H1 (cell line): ENCODE measurements around the gene DIABLO. TPM values are rescaled to one million over a fixed set of nuclear protein-coding genes. Genes with fewer than 3 reads are reported as not detected.

Experiments
- CHD7 ChIP-seq: fragments of 300-600 bp; sonication (generic); IDR thresholded peaks from 2 replicates; pipeline ENCODE4 v1.7.1; 2012; ENCODE audit warnings: low read length, moderate library complexity, mild to moderate bottlenecking, inconsistent platforms; ENCODE audit not compliant: insufficient replicate concordance
- FOSL1 ChIP-seq: IDR thresholded peaks from 2 replicates; pipeline ENCODE4 v1.6.1; 2011; ENCODE audit warnings: mild to moderate bottlenecking, low read depth, low read length, moderate library complexity; ENCODE audit not compliant: insufficient read depth
- POLR2A ChIP-seq, 2 experiments: IDR thresholded peaks; 1 replicate in 1 of 2; 2 replicates in 1 of 2; pipeline ENCODE4 v1.6.1; 2011; ENCODE audit warnings: low read depth in 2 of 2, low read length in 2 of 2, mild to moderate bottlenecking in 2 of 2; ENCODE audit errors: control extremely low read depth in 1 of 2
- polyA plus RNA-seq, 7 experiments: library from polyadenylated mRNA; depleted of rRNA in 3 of 7; stranded (reverse) in 5 of 7; unstranded in 2 of 7; fragments of >200 nt in 5 of 7; fragments of 200-250 nt in 2 of 7; gene quantifications; 1 replicate in 5 of 7; 2 replicates in 1 of 7; 4 replicates in 1 of 7; pipeline versions ENCODE4 v1.2.1 to v1.2.3, GENCODE V29; 2011 to 2013; ENCODE audit warnings: missing spikeins in 2 of 7, mixed read lengths in 2 of 7
- total RNA-seq: library from RNA; stranded (reverse); fragmentation: NEBNext Ultra II Directional; extraction: Animal tissue kit (Norgen Biotek cat#: 25700); gene quantifications from 2 replicates; pipeline ENCODE4 v1.2.1, GENCODE V29; 2021

Gene DIABLO
- total and polyA plus RNA-seq, 2 of the 8 experiments (the other 6 are each of a cell fraction or from before 2014, with no cell fraction given): 65.2 to 68.3 TPM

- TF ChIP-seq FOSL1: no peak
- no peak for TF ChIP-seq CHD7
- no peak for TF ChIP-seq POLR2A (IDR thresholded peaks at IDR 0.05; ENCODE audit: control extremely low read depth in 1 of 2, low read depth in 2 of 2, low read length in 2 of 2)
Measured at GRCh38 chr12:122207391-122207790, 18.5 kb downstream of the DIABLO start (continued).
